ENCODE data around the gene ZFP36L1. TPM values are rescaled to one million over a fixed set of nuclear protein-coding genes. Genes with fewer than 3 reads are reported as not detected.
A peak's percentile ranks its signal among the peaks of the same experiment; 100 is the strongest.

The ZFP36L1 gene
- total RNA-seq, 6 donors from 2014 or later = 268 to 511 (median 385) TPM

DNA sequence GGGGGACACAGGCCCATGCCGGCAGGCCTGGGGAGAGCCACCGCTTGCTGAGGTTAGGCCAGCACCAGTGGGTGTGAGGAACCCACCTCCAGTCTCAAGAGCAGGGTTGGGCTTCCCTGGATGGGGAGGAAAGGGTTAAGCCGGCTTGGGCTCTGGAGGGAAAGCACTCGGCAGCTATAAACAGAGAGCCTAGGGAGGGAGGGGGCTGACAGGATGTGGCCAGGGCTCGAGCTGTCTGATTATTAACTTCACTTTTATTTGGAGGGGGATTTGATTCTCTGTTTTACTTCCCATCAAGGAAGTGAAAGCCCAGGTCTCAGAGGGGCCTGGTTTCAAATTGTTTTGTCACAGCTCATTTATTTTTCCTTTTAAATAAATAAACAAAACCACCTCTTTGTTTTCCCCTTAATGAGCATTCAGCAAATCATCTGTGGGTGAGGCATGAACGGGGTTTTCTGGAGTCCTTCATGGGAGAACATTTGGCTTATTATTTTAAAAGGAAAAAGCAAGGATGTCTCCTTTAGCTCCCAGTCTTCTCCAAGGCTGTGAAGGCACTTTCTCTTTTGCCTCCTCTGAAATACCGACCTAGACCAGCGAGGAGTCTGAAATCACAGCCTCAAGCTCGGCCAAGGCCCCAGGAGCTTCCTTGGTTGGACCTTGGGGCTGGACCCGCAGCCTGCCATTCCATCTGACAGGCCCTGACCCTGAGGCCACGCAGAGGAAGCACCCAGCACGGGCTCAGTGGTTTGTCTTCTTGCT, 21.9 kb upstream of the ZFP36L1 start:
- H3K4me1 ChIP-seq = peaks cover 37 to 58% (median 46%) of the 10 kb centered on the region in 4 donors
- no peaks in the 10 kb centered on the region for H3K27me3 ChIP-seq
- peak overlapping the region in 2 of 4 donors; percentile 22 to 55 for H3K4me3 ChIP-seq
- ATAC-seq (ENCODE audit: low FRiP score in 2 of 2) (no peak), DNase-seq (no peak)
- no peaks in the 10 kb centered on the region for H3K9me3 ChIP-seq
- H3K36me3 ChIP-seq = no peaks in the 10 kb centered on the region
- TF ChIP-seq EP300 (IDR thresholded peaks at IDR 0.05) = no peak
- TF ChIP-seq POLR2AphosphoS5 (IDR thresholded peaks at IDR 0.05) = peak; percentile 3 to 27
- peak in 1 of 4 donors; percentile 16 for TF ChIP-seq POLR2A (IDR thresholded peaks at IDR 0.05)
- peak overlapping the region; percentile 96 to 100 (median 98) for H3K27ac ChIP-seq
- WGBS, 2 donors = 11 to 17% methylated on average over 12 of the region's 12 CpGs

DNA sequence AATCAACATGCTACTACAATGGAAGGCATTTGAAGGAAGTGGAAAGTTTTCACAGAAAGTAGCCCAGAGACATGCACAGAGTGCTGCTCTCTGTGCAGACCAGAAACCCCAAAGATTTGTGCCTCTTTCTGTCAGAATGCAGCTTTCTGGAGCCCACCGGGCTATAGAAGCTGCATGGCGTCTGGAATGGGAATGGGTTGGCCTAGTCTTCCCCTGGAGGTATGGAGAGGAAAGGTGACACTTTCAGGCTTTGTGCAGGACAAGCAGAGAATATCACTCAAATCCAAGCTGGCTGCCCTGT, 21.3 kb upstream of the ZFP36L1 start:
- ATAC-seq (ENCODE audit: low FRiP score in 2 of 2) (no peak), DNase-seq (no peak)

GRCh38 chr14:68813318-68813838, 20.5 kb upstream of the ZFP36L1 start:
- H3K9me3 ChIP-seq = no peaks in the 10 kb centered on the region
- TF ChIP-seq, protein P1, sequence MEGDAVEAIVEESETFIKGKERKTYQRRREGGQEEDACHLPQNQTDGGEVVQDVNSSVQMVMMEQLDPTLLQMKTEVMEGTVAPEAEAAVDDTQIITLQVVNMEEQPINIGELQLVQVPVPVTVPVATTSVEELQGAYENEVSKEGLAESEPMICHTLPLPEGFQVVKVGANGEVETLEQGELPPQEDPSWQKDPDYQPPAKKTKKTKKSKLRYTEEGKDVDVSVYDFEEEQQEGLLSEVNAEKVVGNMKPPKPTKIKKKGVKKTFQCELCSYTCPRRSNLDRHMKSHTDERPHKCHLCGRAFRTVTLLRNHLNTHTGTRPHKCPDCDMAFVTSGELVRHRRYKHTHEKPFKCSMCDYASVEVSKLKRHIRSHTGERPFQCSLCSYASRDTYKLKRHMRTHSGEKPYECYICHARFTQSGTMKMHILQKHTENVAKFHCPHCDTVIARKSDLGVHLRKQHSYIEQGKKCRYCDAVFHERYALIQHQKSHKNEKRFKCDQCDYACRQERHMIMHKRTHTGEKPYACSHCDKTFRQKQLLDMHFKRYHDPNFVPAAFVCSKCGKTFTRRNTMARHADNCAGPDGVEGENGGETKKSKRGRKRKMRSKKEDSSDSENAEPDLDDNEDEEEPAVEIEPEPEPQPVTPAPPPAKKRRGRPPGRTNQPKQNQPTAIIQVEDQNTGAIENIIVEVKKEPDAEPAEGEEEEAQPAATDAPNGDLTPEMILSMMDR (IDR thresholded peaks at IDR 0.05) = no peak
- no peak for TF ChIP-seq POLR2A (IDR thresholded peaks at IDR 0.05)
- no peak for TF ChIP-seq POLR2AphosphoS5 (IDR thresholded peaks at IDR 0.05)
- TF ChIP-seq EP300 (IDR thresholded peaks at IDR 0.05) = no peak
- ATAC-seq (ENCODE audit: low FRiP score in 2 of 2) = no peak
- H3K36me3 ChIP-seq = no peaks in the 10 kb centered on the region
- H3K4me1 ChIP-seq = peaks cover 37 to 55% (median 45%) of the 10 kb centered on the region in 4 donors
- no peak for DNase-seq
- H3K4me3 ChIP-seq = no peak overlapping the region
- 78 to 88% methylated on average over 5 of the region's 5 CpGs for WGBS, 2 donors
- peak overlapping the region; percentile 96 to 100 (median 98) for H3K27ac ChIP-seq
- H3K27me3 ChIP-seq = no peaks in the 10 kb centered on the region

More for the DNA sequence above, 21.3 kb upstream of the ZFP36L1 start:
- Histone ChIP-seq H3K9me3 (no peaks in the 10 kb centered on the region), H3K4me3 (peak overlapping the region in 2 of 4 donors; percentile 22 to 55), H3K36me3 (no peaks in the 10 kb centered on the region), H3K27me3 (no peaks in the 10 kb centered on the region), H3K4me1 (peaks cover 37 to 53% (median 42%) of the 10 kb centered on the region in 4 donors), H3K27ac (peak overlapping the region; percentile 96 to 100 (median 98))
- 25 to 35% methylated on average over 2 of the region's 2 CpGs for WGBS, 2 donors
- TF ChIP-seq POLR2A (IDR thresholded peaks at IDR 0.05) (no peak), POLR2AphosphoS5 (IDR thresholded peaks at IDR 0.05) (no peak), EP300 (IDR thresholded peaks at IDR 0.05) (no peak)
- TF ChIP-seq, protein P1 (IDR thresholded peaks at IDR 0.05) = no peak

- 93 to 98% methylated on average over 10 of the region's 10 CpGs for WGBS, 2 donors
- DNase-seq (no peak), ATAC-seq (ENCODE audit: low FRiP score in 2 of 2) (no peak)
- Histone ChIP-seq H3K27me3 (no peaks in the 10 kb centered on the region), H3K4me3 (no peak overlapping the region), H3K4me1 (peaks cover 53 to 67% (median 60%) of the 10 kb centered on the region in 4 donors), H3K9me3 (no peaks in the 10 kb centered on the region), H3K36me3 (no peaks in the 10 kb centered on the region), H3K27ac (peak overlapping the region in 1 of 4 donors; percentile 20)
- TF ChIP-seq, protein P1 (IDR thresholded peaks at IDR 0.05) = no peak
- TF ChIP-seq POLR2A (IDR thresholded peaks at IDR 0.05) (no peak), POLR2AphosphoS5 (IDR thresholded peaks at IDR 0.05) (no peak), EP300 (IDR thresholded peaks at IDR 0.05) (no peak)
Measured at GRCh38 chr14:68811171-68811570, 18.3 kb upstream of the ZFP36L1 start.

Measured in upper lobe of left lung (tissue), 6 donors.